Esophagus mucosa (tissue), 1 donor: ENCODE data around the gene BCL11B. TPM values are rescaled to one million over a fixed set of nuclear protein-coding genes. Genes with fewer than 3 reads are reported as not detected.
A peak's percentile ranks its signal among the peaks of the same experiment; 100 is the strongest.
"Not testable (repeated sequence)": the region's sequence is repeated elsewhere in the genome, so short reads cannot be mapped to it uniquely, and the experiment has no call there.

Experiments
- ATAC-seq: fragments of 200-7000 bp; cut with Tn5 transposase; one replicate; pipeline ENCODE4 v1.9.1; 2020
- total RNA-seq: library from RNA; stranded (reverse); gene quantifications from one replicate; pipeline ENCODE4 v1.2.4, GENCODE V29; 2023
- donor health status: DM: yes; HTN: yes; CAD: no.

BCL11B gene
- total RNA-seq, 1 donor from 2014 or later: 10.6 TPM

DNA sequence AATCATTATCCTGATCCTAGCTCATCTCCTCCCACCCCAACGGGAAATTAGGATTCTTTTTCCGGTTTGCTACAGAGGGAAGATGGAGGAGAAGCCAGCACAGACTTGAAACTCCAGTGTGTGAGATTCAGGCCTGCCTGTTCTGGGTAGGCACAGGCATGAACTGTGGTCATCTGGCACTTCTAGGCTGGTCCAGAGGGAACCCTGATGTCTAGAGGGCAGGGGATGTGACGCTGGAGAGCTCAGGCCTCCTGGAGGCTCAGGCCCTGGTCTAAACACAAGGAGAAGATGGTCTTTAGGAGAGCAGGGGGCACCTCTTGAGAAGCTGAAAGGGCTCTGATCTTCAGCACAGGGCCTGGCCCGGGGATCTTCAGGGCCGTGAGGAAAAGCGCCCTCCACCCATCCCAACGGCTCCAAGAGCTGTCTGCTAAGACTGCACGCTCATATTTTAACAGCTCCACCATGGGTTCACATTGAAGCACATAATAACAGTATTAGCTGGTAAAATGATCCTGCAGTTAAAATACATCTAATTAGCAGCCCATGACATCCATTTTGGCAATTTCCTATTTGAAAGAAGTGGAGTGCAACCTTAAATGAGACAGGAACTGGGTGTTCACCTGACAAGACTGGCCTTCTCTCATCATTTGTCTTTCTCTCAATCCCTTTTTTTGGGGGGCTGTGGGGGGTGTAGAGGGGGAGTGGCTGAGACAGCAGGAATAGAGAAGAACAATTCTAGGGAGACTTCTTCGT, 35.4 kb downstream of the BCL11B start:
- ATAC-seq: no peak

DNA sequence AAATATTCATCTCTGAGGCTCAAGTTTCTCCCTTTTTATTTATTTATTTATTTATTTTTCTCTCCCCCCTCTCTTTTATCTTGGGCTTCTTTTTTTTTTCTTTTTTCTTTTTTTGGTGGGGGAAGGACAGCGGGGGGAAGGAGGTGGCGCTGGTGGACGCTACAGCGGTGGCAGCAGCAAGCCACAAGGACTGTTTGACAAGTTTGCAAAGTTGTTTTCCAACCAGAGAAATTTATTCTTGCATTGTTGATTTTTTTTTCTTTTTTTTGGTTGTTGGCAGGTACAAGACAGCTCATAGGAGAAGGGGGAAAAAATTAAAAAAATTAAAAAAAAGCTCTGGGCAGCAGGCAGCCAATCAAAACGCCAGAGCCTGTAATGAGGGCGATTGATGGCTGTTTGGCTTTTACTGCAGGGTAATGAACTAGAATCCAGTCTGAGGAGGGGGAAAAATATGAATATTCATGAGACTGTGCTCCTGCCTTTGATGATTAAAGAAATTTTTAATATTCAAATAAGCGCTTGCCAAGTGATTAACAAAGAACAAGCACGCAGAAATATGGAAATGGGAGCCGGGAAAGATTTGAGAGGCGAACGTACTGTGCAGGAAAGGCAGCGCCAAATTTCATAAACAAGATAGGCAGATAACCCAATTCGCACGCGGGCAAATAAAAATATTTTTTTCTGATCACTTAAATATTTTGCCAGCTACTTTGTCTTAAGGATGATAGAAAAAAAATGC, 36.2 kb downstream of the BCL11B start:
- no peak for ATAC-seq

DNA sequence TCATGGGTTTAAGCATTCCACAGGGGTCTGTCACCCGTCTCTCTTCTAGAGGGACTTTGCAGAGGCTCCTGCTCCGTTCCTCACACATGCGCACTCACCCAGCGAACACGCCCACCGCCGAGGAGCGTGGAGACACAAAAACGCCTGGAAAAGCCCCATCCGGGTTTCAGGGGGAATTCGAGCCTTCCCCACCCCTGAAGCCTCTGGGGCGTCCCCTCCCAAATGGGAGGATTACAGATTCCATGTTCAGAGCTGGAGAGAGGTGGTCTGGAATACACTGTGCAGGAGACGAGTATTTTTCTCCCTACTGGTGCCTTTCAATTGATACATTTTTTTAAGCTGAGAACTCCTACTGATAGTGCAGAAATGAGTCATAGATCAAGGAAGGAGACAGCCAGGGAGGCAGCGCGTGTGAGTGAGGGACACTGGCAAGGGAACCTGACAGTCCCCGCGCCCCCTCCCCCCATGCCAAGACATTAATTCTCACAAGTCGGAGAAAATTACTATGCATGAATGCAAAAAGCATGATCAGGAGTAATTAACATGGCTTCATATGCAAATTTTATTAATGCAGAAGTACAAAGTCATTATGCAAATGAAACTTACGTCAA, 36.9 kb downstream of the BCL11B start:
- no peak for ATAC-seq

DNA sequence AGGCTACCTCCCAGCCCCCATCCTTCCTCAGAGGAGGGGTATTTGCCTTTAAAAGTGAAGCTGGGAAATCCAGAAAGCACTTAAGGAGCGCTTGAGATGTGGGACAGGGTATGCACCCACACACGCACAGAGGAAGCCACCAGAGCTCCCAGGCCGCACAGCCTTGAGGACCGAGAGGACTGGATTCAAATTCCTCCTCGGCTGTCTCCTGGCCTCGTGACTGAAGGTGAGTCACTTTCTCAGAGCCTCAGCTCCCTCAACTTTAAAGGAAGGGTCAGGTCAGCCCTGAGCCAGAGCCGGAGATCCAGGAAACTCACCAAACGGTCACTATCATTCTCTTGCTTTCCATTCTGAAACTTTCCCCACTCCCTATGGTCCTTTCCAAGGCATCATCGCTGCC, 37.6 kb downstream of the BCL11B start:
- ATAC-seq: no peak

DNA sequence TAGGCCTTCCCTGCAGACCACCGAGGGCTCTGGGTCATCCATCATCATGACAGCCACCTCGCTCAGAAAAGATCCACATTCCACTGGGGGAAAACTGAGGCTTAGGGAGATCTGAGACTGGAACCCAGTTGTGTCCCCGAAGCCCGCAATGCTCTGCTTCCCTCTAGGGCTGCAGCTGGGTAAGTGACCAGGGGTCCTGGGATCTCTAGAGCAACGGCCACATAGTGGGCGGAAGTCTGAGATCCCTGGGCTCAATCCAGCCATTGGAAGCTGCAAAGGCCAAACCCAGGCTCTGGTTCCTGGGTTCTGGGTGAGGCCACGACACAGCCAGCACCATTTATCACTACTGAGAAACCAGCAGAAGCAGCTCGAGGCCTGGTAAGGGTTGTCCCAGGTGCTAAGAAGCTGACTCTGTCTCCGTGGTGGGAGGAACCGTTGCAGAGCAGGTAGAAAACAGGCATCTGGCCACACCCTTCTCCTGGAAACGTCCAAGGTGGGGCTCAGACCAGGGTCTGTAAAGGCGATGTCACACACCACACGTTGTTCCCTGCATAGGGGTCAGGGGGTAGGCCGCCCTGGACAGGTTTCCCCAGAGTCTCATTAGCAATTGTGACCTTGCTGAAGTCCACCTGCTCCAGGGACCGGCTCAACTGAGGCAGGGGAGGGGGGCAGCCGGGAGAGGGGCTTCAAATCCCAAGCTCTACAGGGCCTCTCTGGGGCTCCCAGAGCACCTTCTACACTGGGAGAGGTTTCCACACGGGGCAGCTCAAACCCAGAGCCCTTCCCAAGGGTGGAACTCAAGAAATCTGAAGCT, 38.6 kb downstream of the BCL11B start:
- no peak for ATAC-seq

DNA sequence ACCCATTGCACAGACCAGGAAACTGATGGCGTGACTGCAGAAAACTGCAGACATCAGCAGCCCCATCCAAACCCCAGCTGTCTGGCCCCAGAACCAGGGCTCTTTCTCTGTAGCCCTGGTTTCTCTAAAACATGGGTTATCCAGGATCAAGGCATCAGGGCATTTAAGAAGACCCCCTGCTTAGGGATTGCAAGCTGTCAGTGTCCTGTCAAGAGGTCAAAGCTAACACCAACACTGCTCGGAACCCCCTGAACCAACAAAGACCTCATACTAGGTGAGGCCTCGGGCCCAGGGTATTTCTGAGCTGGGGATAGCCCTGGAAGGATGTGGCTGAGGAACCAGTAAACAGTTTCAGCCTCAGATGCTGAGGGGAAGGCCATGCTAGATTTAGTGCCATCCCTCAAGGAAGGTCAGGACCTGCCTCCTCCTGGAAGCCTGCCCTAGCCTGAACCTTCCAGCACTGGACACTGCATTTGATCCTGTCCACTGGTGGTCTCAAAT, 39.2 kb downstream of the BCL11B start:
- ATAC-seq: no peak

DNA sequence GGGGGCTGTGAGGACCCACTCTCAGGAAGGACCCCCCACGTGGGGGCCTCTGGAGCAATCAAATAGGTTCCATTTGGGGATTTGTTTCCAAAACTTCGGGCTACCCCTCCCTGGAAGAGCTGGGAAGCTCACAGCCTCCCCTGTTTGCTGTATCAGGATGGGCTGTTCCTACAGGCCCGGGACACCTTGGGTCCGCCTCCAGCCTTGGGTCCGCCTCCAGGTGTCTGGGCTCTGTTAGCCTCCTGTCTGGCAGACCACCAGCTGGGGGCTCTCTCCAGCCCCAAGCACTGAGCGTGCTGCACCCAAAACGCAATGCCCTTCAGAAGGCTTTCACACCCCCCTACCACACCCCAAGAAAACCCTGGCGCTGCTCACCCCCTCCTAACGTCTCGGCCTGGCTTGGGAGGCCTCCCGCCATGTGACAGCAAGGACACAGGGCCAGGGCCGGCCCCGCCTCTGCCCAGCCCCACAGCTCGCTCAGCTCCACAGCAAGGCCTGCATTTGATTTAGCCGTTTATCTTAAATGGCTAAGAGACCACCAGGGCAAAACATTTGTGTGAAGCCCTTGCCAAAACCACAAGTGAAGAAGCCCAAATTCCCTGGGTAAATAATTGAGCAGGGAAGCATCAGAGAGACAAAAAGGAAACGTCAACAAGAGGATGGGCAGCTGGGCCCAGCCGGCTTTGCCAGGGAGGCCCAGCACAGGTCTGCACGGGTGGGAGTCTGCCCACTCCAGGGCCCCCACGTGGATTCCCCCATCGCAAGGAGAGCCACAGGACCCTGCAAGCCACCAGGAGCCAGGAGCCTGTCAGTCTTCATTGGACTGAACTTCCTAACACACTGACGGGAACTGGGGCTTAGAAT, 39.9 kb downstream of the BCL11B start:
- no peak for ATAC-seq

DNA sequence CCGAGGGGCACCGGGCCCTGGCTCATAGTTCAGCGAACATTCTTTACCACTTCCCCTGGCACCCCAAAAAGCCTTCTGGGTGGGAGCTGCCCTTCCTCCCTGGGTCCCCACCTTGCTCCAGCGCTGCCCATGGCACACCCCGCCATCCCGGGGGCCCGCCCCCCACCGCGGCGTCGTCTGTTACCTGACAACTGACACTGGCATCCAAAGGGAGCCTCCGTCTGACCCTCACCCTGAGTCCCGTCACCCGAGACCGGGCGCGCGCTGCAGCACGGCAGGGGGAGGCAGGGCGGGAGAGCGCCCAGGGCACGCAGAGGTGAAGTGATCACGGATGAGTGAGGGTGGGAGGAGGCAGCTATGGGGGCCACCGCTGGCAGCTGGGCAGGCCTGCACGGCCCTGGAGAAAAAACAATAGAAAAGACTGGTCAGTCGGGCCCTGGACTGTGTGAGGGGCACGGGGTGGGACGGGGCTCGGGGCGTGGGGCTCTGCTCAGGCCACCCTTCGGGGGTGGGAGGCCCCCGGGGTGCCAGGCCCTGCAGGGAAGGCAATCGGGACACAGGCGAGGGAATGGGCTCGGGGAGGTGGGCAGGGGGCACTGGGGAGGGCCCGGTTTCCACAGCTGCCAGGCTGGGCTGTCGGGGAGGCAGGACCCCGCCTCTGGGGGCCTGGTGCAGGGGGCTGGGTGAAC, 40.7 kb downstream of the BCL11B start:
- ATAC-seq: peak; percentile 27

DNA sequence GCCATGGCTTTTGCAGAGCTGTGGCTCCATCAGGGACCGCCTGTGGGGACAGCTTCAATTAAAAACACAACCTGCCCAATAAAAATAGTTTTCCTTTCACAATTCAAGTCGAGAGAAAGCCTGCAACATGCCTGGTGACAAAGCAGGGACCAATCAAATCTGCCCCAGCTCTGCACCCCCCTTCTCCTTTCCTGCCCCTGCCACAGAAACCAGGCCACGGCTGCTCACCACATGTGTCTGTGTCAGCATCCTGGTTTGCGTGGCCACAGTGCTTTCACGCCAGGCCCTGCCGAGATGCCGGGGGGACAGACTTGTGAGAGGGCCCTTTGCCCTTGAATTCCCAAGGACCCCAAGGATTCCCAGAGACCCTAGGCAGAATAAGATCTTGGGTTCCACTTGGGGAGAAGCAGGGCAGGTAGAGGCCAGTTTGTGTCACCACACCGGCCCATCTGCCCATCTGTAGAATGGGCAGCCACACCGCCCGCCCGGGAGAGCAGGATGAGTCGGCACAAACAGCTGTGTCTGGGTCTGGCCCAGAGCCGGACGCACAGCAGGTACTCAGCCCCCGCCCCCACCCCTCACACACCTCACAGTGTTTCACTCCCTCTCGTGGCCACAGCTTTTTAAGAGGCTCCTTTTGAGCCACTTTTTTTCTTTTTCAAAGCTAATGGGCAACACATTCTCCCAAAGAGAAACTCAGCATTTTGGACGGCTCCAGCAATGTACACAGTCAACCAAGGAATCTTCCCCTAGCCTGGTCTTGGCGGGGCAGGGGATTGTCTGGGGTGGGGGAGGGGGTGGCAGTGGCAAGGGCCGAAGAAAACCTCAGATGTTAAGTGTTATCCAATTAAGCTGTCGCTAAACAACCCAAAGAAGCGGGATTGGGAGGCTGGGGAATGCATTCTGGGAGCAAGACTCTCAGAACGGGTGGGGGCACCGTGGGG, 41.5 kb downstream of the BCL11B start:
- ATAC-seq: no peak

DNA sequence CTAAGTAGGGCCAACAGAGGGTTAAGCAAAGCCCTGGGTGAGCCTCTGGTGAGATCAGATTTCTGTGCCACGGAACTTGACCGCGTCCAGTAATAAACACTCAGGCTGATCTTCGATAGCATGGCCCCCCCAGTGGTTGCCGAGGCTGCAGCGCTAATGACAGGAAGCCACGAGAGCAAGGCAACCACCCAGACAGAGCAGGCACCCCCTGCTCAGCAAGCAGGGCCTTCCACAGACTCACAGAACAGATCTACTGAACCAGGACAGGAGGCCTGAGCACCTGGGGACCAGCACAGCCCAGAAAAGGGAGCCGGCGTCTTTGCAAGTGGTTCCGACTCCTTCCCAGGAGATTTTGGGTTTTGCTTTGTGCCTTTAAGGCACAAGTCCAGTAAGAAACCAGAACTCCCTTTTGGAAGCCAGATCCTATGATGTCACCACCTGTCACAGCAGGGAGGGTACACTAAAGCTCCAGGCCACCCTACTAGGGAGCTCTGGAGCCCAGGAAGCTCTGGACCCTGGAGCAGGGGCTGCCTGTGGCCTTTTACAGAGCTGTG, 42.3 kb downstream of the BCL11B start:
- no peak for ATAC-seq

DNA sequence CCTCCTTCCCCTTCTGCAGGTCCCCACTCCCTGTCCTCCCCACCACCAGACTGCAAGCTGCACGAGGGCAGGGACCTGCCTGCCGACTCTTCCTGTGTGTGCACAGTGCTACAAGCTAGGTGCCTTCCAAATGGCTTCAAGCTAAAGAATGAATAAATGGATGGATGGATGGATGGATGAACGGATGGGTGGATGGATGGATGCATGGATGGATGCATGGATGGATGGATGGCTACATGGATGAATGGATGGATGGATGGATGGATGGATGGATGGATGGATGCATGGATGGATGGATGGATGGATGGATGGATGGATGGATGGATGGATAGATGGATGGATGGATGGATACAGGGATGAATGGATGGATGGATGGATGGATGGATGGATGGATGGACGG, 43.2 kb downstream of the BCL11B start:
- not testable (repeated sequence) for ATAC-seq

DNA sequence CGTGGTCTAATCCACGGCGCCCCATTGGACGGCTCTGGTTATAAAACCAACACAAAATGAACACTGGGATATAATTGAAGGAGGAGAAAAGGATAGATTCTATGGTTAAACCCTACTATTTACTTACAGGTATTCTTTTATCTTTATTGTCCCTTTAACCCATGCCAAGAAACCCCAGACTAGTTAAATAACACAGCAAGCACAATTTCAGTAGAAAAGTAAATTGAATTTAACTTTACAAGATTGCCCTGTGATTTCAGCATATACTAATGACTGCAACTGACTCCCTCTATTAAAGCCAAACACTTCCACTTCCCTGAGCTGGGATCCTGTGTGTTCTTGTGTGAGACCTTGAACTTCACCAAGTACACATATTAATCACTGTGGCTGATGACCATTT, 45.3 kb downstream of the BCL11B start:
- ATAC-seq: no peak

DNA sequence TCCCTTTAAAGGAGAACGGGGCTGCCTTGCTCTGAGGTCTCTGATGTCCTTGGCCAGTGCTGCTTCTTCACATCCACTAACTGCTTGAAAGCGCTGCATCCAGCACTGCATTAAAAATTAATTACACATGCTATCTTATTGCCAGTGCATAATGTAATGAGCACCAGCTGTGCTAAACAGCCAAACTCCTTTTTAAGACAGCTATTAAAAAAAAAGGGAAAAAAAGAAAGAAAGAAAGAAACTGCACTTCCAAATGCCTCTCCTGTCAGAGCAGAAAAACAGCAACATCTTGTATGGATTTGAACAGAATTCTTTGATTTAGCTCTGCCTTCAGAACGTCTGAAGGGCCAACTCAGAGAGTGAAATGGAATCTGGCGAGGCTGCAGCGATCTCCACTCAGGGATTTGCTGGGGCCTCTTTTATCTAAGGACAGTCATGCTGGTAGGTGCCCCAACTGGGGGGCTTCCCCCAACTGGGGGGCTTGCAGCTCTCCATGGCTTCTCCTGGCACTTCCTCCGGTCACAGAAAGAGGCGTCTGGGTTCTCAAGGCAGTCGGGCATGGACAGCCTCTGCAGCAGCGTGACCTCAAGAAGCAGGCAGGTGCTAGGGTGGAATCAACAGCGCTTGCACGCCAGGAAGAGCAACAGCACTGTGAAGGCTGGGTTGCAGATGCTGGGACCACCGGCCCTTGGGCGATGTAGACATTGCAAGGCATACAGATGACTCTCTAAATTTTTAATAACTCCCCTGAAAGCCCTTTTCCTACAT, 46.4 kb downstream of the BCL11B start:
- no peak for ATAC-seq

DNA sequence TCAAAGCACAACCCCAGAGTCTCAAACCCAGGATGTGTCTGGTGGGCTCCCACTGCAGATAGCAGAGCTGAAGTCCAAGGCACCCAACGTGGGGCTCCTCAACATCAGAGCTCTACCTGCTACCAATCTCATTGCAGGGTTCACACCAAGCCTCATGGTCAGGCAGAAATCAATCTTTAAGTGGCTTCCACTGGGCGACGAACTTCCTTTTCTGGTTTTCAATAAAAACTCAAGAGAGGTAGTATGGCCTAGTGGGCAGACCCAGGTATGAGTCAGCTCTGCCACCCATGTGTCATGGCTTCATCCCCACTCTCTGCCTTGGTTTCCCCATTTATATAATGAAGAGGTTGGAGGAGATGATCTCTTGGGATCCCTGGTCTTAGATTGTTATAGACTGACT, 47.0 kb downstream of the BCL11B start:
- ATAC-seq: no peak

DNA sequence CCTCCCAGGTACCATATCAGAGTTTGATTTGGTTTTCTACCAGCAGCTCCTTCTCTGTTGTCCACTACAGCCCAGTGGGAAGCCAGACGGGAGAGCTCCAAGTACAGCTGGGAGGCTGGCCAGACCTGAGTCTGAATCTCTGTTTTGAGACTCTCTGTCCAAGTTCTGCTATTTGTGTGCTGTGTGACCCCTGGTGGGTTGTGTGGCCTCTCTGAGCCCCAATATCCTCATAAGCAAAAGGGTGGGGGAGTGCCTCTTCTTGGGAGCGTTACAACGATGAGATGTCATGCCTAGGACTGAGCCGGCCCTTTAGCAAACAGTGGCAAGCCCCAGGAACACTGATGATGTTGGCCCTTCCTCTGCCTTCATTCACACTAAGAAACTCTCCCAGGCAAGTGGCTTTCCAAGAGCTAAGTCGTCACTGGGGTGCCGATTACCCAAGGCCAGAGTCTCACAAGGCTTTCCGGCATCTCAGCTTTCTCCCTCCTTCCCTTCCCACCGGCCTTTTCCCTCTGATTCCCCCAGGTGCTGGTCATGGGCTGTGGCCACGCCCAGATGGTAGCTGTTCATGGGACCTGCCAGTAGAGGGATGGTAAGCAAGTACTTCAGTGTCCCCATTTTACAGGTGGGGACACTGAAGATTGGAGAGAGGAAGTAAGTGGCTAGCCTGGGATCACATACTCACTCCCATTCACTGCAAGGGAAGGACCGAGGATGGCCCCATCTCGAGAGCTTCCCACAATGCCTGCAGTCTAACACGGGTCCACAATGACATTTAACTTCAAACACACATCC, 47.7 kb downstream of the BCL11B start:
- ATAC-seq: no peak

DNA sequence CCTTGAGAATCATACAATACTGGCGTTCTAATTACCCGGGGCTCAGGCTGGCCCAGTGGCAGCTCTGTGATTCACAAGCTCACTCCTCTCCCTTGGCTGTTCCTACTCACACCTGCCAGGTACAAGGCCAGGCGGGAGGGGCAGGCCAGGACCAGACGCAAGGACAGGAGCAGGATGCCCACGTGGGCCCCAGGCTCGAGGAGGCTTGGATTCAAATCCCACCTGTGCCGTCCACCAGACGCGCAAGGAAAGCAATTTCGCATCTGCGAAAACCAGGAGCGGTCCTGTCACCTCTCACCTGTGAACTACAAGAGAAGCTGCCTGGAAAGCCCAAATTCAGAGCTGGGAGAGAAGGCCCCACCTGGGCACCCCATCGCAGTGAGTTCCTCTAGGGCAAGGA, 50.6 kb downstream of the BCL11B start:
- ATAC-seq: no peak

DNA sequence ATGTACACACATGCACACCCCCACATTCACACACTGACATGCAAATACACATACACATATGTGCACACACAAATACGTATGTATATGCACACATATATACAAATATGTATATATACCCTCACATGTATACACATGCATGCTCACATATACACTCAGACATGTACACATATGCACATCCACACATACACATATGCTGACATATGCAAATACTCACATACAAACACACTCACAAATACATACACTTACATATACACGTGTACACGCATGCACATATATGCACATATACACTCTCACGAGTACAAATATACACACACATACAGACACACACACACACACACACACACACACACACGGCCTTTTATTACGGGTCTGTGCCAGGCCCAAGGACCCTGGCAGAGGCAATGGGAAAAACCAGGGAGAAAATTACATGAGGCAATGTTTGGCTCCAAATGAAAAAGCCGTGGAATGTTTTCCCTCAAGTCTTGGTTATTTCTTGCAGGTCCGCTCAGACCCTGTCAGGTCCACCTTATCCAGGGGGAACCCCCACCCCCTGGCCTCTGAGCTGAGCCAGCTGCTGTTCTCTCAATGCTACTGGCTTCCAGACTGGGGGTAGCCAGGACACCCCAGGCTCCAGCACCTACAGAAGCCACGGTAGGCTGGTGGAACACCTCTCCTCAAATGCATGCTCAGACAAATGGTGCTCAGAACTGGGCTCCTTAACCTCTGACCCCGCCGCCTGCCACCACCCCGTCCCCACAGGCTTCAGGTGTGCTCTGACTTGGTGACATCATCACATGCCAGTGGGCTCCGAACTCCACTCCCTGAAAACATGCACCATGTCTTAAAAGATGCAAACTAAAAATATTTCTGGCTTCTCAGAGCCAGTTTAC, 54.7 kb downstream of the BCL11B start:
- ATAC-seq: no peak
